ENCODE results near the gene MAP3K1.

The MAP3K1 gene

GRCh38 chr5:56910210-56910965 is 95.0 kb downstream of the MAP3K1 start:
- TF ChIP-seq POLR2AphosphoS5 (IDR thresholded peaks at IDR 0.05; ENCODE audit: borderline replicate concordance, low read depth, low read length), result no peak
- TF ChIP-seq EZH2 (IDR thresholded peaks at IDR 0.05), result no peak
- TF ChIP-seq FOXP2 (optimal IDR thresholded peaks at IDR 0.05; ENCODE audit: control extremely low read depth, extremely low read length, insufficient read depth), result no peak
- Histone ChIP-seq H3K36me3 (ENCODE audit: insufficient read depth, low read length) (no peaks in the 10 kb centered on the region), H3K4me3 (no peak overlapping the region), H3K27ac (no peak overlapping the region), H3K9ac (ENCODE audit: insufficient read length) (no peak overlapping the region), H3K9me3 (ENCODE audit: low read depth, low read length) (no peaks in the 10 kb centered on the region)
- no peak for DNase-seq (ENCODE audit: low read depth, low spot score)

- Histone ChIP-seq H3K36me3 (ENCODE audit: insufficient read depth, low read length) (no peaks in the 10 kb centered on the region), H3K9ac (ENCODE audit: insufficient read length) (no peak overlapping the region), H3K27ac (no peak overlapping the region), H3K4me3 (no peak overlapping the region), H3K9me3 (ENCODE audit: low read depth, low read length) (no peaks in the 10 kb centered on the region)
- no peak for TF ChIP-seq POLR2AphosphoS5 (IDR thresholded peaks at IDR 0.05; ENCODE audit: borderline replicate concordance, low read depth, low read length)
- TF ChIP-seq FOXP2 (optimal IDR thresholded peaks at IDR 0.05; ENCODE audit: control extremely low read depth, extremely low read length, insufficient read depth), result no peak
- TF ChIP-seq EZH2 (IDR thresholded peaks at IDR 0.05), result no peak
- DNase-seq (ENCODE audit: low read depth, low spot score), result no peak
These were observed 98.4 kb downstream of the MAP3K1 start for GRCh38 chr5:56913766-56914165.

- Histone ChIP-seq H3K27ac (no peak overlapping the region), H3K4me3 (no peak overlapping the region), H3K36me3 (ENCODE audit: insufficient read depth, low read length) (no peaks in the 10 kb centered on the region), H3K9me3 (ENCODE audit: low read depth, low read length) (no peaks in the 10 kb centered on the region), H3K9ac (ENCODE audit: insufficient read length) (no peak overlapping the region)
- TF ChIP-seq EZH2 (IDR thresholded peaks at IDR 0.05), result no peak
- TF ChIP-seq FOXP2 (optimal IDR thresholded peaks at IDR 0.05; ENCODE audit: control extremely low read depth, extremely low read length, insufficient read depth), result no peak
- TF ChIP-seq POLR2AphosphoS5 (IDR thresholded peaks at IDR 0.05; ENCODE audit: borderline replicate concordance, low read depth, low read length), result no peak
- no peak for DNase-seq (ENCODE audit: low read depth, low spot score)
These were observed 99.3 kb downstream of the MAP3K1 start for GRCh38 chr5:56914678-56915077.

GRCh38 chr5:56917534-56917933 is 102.2 kb downstream of the MAP3K1 start:
- Histone ChIP-seq H3K9ac (ENCODE audit: insufficient read length) (no peak overlapping the region), H3K27ac (no peak overlapping the region), H3K4me3 (no peak overlapping the region), H3K36me3 (ENCODE audit: insufficient read depth, low read length) (peaks cover 16% of the 10 kb centered on the region), H3K9me3 (ENCODE audit: low read depth, low read length) (no peaks in the 10 kb centered on the region)
- DNase-seq (ENCODE audit: low read depth, low spot score), result no peak
- no peak for TF ChIP-seq EZH2 (IDR thresholded peaks at IDR 0.05)

GRCh38 chr5:56918054-56918453 is 102.7 kb downstream of the MAP3K1 start:
- Histone ChIP-seq H3K36me3 (ENCODE audit: insufficient read depth, low read length) (peaks cover 22% of the 10 kb centered on the region), H3K9me3 (ENCODE audit: low read depth, low read length) (no peaks in the 10 kb centered on the region), H3K9ac (ENCODE audit: insufficient read length) (no peak overlapping the region), H3K4me3 (no peak overlapping the region), H3K27ac (no peak overlapping the region)
- no peak for DNase-seq (ENCODE audit: low read depth, low spot score)
- TF ChIP-seq POLR2AphosphoS5 (IDR thresholded peaks at IDR 0.05; ENCODE audit: borderline replicate concordance, low read depth, low read length), result no peak

- Histone ChIP-seq H3K36me3 (ENCODE audit: insufficient read depth, low read length) (peaks cover 42% of the 10 kb centered on the region), H3K27ac (no peak overlapping the region), H3K4me3 (no peak overlapping the region), H3K9ac (ENCODE audit: insufficient read length) (no peak overlapping the region), H3K9me3 (ENCODE audit: low read depth, low read length) (no peaks in the 10 kb centered on the region)
- no peak for DNase-seq (ENCODE audit: low read depth, low spot score)
- no peak for TF ChIP-seq FOXP2 (optimal IDR thresholded peaks at IDR 0.05; ENCODE audit: control extremely low read depth, extremely low read length, insufficient read depth)
- TF ChIP-seq EZH2 (IDR thresholded peaks at IDR 0.05), result no peak
- no peak for TF ChIP-seq POLR2AphosphoS5 (IDR thresholded peaks at IDR 0.05; ENCODE audit: borderline replicate concordance, low read depth, low read length)
These were observed 104.8 kb downstream of the MAP3K1 start for GRCh38 chr5:56919942-56920662.

GRCh38 chr5:56922922-56923321 is 107.6 kb downstream of the MAP3K1 start:
- Histone ChIP-seq H3K4me3 (no peak overlapping the region), H3K9me3 (ENCODE audit: low read depth, low read length) (no peaks in the 10 kb centered on the region), H3K36me3 (ENCODE audit: insufficient read depth, low read length) (peaks cover 69% of the 10 kb centered on the region), H3K27ac (no peak overlapping the region), H3K9ac (ENCODE audit: insufficient read length) (no peak overlapping the region)
- no peak for DNase-seq (ENCODE audit: low read depth, low spot score)
- TF ChIP-seq EZH2 (IDR thresholded peaks at IDR 0.05) (no peak), FOXP2 (optimal IDR thresholded peaks at IDR 0.05; ENCODE audit: control extremely low read depth, extremely low read length, insufficient read depth) (no peak), POLR2AphosphoS5 (IDR thresholded peaks at IDR 0.05; ENCODE audit: borderline replicate concordance, low read depth, low read length) (no peak)

GRCh38 chr5:56934325-56934724 is 119.0 kb downstream of the MAP3K1 start:
- TF ChIP-seq EZH2 (IDR thresholded peaks at IDR 0.05) (no peak), POLR2AphosphoS5 (IDR thresholded peaks at IDR 0.05; ENCODE audit: borderline replicate concordance, low read depth, low read length) (no peak), FOXP2 (optimal IDR thresholded peaks at IDR 0.05; ENCODE audit: control extremely low read depth, extremely low read length, insufficient read depth) (no peak)
- DNase-seq (ENCODE audit: low read depth, low spot score), result no peak
- H3K27ac ChIP-seq, result no peak overlapping the region
- H3K4me3 ChIP-seq, result no peak overlapping the region
- H3K36me3 ChIP-seq (ENCODE audit: insufficient read depth, low read length), result peaks cover 74% of the 10 kb centered on the region
- H3K9ac ChIP-seq (ENCODE audit: insufficient read length), result no peak overlapping the region
- no peaks in the 10 kb centered on the region for H3K9me3 ChIP-seq (ENCODE audit: low read depth, low read length)
